GM19397 (cell line): Measurements from ENCODE around the gene TRIO.
"Not testable (repeated sequence)": the region's sequence is repeated elsewhere in the genome, so short reads cannot be mapped to it uniquely, and the experiment has no call there.

Experiments used
- ATAC-seq: cut with Tn5 transposase; IDR thresholded peaks from one replicate; pipeline ENCODE4 v1.9.1; 2021; ENCODE audit warnings: mild to moderate bottlenecking, moderate library complexity; ENCODE audit not compliant: unreplicated experiment

The TRIO gene

DNA sequence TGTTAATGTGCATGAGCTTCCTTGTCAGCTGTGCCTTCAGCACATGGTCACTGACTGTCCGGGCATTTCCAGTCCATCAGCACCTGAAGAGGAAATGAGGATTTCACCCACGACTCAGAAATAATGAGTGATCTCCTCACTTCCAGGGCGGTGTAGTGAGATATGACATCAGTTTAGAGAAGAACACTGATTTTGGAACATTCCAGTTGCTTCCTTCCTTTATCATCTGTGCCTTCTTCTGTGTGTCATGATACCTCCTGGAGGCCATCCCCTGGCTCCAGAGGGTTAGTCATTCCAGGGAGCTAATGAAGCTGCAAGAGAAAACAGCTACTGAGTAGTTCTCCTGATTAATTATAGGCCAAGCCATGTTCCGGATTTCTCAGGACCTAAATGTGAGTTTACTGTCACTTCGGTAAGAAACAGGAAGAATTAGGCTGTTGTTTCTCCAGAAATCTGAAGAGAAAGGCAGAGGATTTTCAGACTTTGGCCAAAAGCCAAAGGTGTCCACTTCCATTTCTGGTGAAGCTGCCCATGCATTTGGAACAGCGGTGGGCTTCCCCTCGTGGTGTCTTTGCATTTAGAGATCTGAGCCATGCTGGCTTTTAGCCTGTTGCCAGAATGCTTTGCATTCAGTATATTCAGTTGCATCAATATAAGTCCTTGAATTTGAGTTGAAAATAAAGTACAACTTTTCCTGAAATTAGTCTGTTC lies 277.1 kb downstream of the TRIO start:
- no peak for ATAC-seq

DNA sequence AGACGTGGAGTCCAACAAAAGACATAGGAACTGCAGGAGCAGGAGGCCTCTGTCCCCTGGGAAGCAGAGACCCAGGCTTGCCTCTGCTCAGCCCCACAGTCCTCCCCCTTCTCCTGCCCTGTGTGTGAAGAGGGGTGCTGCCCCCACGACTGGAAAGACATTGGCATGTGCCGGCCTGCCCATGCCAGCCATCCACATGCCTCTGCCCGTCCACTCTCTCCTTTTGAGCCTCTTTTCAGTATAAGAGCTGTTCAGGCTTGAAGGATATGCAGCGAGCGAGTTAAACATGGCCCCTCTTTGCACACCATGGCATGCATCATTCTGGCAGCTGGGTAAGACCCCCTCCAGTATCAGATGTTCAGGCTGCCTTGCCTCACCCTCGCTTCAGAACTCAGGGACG lies 278.7 kb downstream of the TRIO start:
- no peak for ATAC-seq

DNA sequence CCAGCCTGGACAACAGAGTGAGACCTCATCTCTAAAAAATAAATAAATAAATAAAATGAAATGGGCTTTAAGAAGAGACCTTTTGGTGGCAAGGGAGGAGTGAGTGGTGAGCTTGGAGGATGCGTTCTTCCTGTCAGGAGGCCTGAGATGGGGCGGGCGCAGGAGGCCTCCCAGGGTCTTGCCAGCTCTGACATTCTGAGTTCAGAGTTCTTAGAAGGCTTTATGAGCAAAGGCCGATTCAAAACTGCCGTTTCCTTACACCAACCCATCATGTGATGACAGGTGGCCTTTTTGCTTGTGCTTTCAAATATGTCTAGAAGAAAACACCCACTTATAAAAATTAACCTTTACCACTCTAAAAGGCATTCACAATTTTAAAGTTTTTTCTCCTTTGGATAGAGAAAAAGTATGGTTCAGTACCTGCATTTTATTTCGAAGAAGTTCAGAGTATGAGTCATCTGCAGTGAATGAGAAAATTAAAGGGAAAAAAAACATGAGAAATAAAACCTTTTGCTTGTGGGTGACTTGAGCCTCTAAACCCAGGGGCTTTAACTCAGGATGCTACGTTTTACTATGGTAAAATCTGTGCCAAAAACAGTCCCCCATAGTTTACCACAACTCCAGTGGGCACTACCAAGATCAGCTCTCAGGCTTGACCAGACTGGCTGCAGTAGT lies 281.0 kb downstream of the TRIO start:
- no peak for ATAC-seq

DNA sequence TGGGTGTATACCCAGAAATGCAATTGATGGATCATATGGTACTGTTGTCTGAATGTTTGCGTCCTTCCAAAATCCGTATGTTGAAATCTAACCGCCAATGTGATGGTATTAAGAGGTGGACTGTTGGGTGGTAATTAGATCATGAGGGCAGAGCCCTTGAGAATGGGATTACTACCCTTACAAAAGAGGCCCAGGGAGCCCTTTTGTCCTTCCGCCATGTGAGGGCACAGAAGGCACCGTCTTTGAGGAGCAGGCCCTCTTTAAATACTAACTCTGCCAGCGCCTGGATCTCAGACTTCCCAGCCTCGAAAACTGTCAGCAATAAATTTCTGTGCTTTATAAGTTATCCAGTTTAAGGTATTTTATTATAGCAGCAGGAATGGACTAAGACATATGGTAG lies 282.4 kb downstream of the TRIO start:
- no peak for ATAC-seq

GRCh38 chr5:14426521-14426920 lies 283.4 kb downstream of the TRIO start:
- ATAC-seq: no peak

DNA sequence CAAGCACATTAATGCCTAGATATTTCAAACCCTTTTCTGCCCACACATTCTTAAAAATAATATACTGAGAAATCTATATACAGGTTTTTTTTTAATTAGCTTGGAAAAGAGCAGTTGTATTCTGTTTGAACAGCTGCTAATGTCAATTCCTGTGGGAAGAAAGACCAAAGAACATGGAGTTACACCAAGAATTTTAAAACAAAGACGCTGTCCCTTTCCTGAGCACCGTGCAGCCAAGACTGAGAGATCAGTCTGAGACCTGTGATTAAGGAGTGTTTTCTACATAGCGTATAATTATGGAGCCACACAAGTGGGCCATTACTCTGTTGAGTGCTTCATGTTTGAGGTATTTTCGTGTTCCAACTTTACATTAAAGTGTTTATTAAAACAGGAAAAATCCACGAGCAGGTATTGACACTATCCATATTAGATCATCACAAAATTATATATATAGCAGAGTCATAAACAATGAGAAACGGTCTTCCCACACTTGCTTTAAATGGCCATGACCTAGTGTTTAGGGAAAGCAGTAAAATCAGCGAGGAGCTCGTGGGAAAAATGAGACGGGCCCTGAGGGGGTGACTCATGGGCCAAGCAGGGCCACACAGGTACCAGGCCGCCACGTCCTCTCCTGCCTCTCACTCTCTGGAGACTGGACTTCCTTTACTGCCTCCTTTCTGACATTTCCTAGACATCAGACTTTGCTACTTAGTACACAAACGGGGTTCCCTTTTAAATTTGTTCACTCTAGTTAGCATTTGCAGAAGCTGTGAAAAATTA lies 285.4 kb downstream of the TRIO start:
- ATAC-seq: no peak

DNA sequence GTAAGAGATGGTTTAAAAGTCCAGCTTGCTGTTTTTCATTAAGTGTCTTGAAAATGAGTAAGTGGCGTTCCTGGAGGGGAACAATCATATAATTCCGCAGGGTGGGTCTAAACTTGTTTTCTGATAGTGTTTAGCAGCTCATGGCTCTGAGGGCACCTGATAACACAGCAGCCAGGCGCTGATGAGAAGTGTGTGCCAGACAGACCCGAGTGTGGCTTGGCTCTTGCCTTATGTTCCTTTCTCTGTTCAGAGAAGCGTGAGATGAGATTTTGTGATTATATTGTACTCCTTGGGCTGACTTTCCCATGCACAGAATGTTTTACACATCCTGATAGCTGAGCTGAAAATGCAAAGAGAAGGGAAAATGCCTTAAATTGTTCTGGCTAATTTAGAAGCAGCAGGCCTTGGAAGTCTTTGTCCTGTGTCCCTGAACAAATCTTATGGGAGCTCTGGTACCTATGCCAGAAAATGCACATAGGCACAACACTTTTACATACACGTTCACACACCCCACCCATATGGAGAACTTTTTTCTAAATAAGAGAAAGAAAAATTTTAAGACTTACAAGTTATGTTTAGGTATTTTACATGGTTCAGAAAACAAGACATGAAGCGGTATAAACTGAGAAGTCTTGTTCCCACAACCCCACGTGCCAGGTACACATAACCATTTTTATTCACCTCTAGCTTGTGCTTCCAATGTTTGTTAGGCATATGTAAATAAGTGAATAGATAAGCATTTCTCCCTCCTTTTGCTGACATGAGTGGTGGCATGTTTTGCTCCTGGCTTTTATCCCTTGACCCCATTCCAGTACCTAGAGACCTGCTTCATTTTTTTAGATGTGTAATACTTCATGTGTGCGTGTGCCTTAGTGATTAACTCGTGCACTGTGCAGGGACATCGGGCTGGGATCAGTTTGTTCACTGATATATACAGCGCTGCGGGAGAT lies 286.2 kb downstream of the TRIO start:
- ATAC-seq: no peak

DNA sequence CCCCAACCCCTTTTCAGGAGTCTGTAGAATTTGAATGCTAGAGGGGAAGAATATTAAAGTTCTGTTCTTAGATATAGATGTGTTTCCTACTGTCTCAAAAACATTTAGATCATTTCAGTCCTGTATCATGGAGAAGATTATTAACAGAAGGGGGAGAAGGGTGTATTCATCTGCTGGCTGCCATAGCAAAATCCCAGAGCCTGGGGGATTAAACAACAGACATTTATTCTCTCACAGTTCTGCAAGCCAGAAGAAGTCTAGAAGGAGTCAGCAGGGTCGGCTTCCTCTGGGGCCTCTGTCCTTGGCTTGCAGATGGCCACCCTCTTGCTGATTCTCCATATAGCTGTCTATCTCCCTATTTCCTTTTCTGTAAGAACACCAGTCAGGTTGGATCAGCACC lies 288.4 kb downstream of the TRIO start:
- no peak for ATAC-seq

DNA sequence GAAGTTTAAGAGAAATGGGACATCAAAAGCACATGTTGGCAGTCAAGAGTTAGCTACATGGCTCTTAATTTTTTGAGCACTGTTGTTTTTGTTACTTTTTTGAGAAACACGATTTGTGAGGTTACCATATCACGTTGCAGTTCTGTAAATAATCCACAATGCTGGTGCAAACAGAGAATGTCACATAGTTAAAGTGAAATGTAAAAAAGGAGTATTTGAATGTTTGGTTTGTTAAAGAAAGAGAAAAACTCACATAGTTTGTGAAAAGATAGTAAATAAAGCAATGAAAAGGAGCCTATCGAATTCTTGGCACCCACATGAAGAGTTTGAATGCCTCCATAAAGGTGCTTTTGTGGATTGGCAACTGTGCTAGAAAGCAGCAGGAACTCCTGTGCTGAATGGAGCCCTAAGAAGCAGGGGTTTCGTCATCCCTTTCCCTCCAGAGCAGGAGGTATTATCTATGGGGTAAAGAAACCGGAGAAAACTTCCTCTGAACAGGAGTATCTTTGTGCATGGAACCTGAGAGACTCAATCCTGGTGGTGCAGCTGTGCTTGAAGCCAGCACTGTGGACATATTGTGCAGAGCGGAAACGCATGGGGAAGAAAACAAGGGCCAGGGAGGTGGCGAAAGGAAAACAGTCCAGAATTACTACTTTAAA lies 289.9 kb downstream of the TRIO start:
- no peak for ATAC-seq

DNA sequence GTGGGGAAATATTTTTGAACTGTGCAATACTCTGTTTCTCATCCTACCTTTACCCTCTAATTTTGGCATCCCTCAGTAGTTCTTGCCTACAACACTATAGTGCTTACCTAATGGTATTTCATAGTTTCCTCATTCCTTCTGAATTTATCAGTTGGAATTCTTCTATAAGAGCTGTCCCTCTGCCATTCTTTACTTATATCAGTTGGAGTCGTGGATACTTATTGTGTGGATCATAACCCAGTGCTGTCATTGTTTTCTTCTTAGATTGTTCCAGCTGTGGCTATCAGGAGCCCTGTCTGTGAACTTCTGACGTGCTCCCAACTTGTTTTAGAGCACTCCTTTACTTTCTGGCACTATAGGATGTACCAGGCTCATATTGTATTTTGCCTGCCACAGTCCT lies 292.3 kb downstream of the TRIO start:
- no peak for ATAC-seq

DNA sequence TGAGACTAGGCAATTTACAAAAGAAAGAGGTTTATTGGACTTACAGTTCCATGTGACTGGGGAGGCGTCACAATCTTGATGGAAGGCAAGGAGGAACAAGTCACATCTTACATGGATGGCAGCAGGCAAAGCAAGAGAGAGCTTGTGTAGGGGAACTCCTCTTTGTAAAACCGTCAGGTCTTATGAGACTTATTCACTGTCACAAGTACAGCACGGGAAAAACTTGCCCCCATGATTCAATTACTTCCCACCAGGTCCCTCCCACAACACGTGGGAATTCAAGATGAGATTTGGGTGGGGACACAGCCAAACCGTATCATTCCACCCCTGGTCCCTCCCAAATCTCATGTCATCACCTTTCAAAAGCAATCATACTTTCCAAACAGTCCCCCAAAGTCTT lies 293.0 kb downstream of the TRIO start:
- not testable (repeated sequence) for ATAC-seq

GRCh38 chr5:14436801-14437542 lies 293.8 kb downstream of the TRIO start:
- no peak for ATAC-seq

- ATAC-seq: no peak
These were observed 295.1 kb downstream of the TRIO start for GRCh38 chr5:14438195-14438606.

GRCh38 chr5:14439087-14439871 lies 296.1 kb downstream of the TRIO start:
- ATAC-seq: no peak

DNA sequence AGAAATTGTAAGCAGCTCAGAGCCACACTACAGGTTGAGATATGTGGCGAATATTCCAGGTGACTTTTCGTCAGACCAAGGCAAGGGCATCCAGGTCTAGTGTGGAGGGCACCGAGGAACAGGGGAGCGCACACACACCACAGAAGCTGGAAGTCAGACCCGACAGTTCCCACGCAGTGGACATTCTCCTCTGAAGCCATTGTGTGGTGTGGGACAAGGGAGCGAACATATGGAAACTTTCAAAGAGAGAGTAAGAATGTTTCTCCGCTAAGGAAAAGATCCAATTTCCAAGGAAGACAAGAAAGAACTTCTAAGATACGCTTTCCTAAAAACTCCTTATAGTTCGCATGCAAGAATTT lies 297.1 kb downstream of the TRIO start:
- ATAC-seq: no peak

GRCh38 chr5:14440582-14441431 lies 297.7 kb downstream of the TRIO start:
- ATAC-seq: no peak

DNA sequence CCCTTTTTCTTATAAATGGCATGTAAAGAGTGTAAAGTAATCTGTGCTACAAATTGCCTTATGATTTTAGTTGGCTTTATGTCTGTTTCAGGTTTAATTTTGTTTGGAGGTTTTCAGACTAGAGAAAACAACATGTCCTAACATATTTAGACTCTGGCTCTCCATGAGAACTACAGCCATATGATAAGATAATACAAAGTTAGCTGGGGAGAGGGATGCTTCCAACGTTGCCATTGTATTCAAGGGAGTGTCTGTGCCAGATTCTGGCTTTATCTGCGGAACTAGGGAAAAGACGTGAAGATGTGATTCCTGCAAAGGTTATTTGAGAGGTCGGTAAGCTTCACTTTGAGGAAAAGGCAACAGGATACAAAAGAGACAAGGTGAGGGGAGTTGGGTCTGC lies 298.5 kb downstream of the TRIO start:
- no peak for ATAC-seq

DNA sequence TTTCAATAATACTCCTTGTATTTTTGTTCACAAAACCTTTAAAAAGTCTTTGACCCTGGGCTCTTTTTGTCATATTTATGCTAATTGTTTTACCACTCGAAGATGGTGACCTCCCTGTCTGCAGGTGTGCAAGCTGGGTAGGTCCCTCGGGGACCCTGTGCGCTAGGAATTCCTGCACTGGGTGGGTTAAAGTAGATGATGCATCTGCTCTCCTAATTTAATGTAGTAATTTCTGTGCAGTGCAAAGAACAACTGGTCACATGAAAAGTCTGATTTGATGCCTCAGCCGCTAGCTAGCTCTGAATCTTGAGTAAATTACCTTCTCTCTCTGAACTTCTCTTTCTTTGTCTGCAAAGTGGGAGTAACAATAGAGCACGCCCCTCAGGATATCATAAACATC lies 299.4 kb downstream of the TRIO start:
- ATAC-seq: no peak
